HEK293 (cell line): ENCODE results near the gene HHAT.

Source experiments
- CTCF ChIA-PET: fragments of 350-600 bp; formaldehyde crosslinking; extraction: SDS; loops from one replicate; lab custom pipeline; 2021; ENCODE audit warnings: antibody characterized with exemption; lab: Yijun Ruan, JAX
- POLR2A ChIA-PET: fragments of 300-600 bp; formaldehyde crosslinking; extraction: SDS; loops from one replicate; lab custom pipeline; 2020; ENCODE audit warnings: antibody characterized with exemption, inconsistent platforms; lab: Yijun Ruan, JAX
- H3K27ac ChIP-seq: fragments of 200-500 bp; sonication (Bioruptor generic); 2 replicates; pipeline ENCODE4 v1.5.1; 2014; ENCODE audit warnings: low read depth, low read length, control low read depth, inconsistent platforms; ENCODE audit errors: extremely low read depth
- H3K36me3 ChIP-seq, 2 experiments: fragments of 200-500 bp in 1 of 2; sonication (Bioruptor generic) in 1 of 2; 1 replicate in 1 of 2; 2 replicates in 1 of 2; pipeline ENCODE4 v1.5.1; 2014 to 2017; ENCODE audit warnings: inconsistent platforms in 2 of 2, low read length in 2 of 2; ENCODE audit not compliant: control insufficient read depth in 2 of 2, insufficient read depth in 1 of 2
- H3K4me1 ChIP-seq: fragments of 200-500 bp; sonication (Bioruptor generic); 2 replicates; pipeline ENCODE4 v1.5.1; 2014; ENCODE audit warnings: mild to moderate bottlenecking, low read length, inconsistent platforms; ENCODE audit not compliant: control insufficient read depth, insufficient read depth
- H3K4me3 ChIP-seq: 2 replicates; pipeline ENCODE4 v1.5.1; 2011; ENCODE audit warnings: low read depth, mild to moderate bottlenecking, control low read depth, low read length, moderate library complexity
- H3K9me3 ChIP-seq: fragments of 200-500 bp; sonication (Bioruptor generic); 2 replicates; pipeline ENCODE4 v1.5.1; 2014; ENCODE audit warnings: low read depth, low read length, inconsistent platforms; ENCODE audit not compliant: control insufficient read depth, insufficient read depth
- HOXC10 ChIP-seq: sonication (generic); formaldehyde crosslinking; IDR thresholded peaks from 2 replicates; pipeline ENCODE4 v1.8.1; 2023; ENCODE audit warnings: mild to moderate bottlenecking, missing genetic modification reagents
- HOXD13 ChIP-seq: sonication (generic); formaldehyde crosslinking; IDR thresholded peaks from 2 replicates; pipeline ENCODE4 v1.8.0; 2022; ENCODE audit warnings: missing genetic modification reagents, borderline replicate concordance
- IKZF3 ChIP-seq: fragments of 450-650 bp; IDR thresholded peaks from 2 replicates; pipeline ENCODE4 v1.5.0; 2018; ENCODE audit warnings: missing biosample characterization, mild to moderate bottlenecking, missing genetic modification characterization, moderate library complexity
- KLF8 ChIP-seq: fragments of 450-650 bp; formaldehyde crosslinking; IDR thresholded peaks from 2 replicates; pipeline ENCODE4 v1.5.1; 2016; ENCODE audit warnings: missing biosample characterization, missing genetic modification characterization
- KLF9 ChIP-seq: fragments of 450-650 bp; formaldehyde crosslinking; IDR thresholded peaks from 2 replicates; pipeline ENCODE4 v1.5.1; 2016; ENCODE audit warnings: missing biosample characterization, missing genetic modification characterization, low read depth
- MEIS1 ChIP-seq: sonication (generic); formaldehyde crosslinking; IDR thresholded peaks from 2 replicates; pipeline ENCODE4 v1.8.1; 2022; ENCODE audit warnings: missing genetic modification reagents, mild to moderate bottlenecking, borderline replicate concordance
- SALL2 ChIP-seq: fragments of 450-650 bp; formaldehyde crosslinking; IDR thresholded peaks from 2 replicates; pipeline ENCODE4 v1.5.0; 2017; ENCODE audit warnings: missing biosample characterization, mild to moderate bottlenecking, missing genetic modification characterization, borderline replicate concordance
- SP7 ChIP-seq: fragments of 450-650 bp; formaldehyde crosslinking; IDR thresholded peaks from 2 replicates; pipeline ENCODE4 v1.5.1; 2016; ENCODE audit warnings: missing biosample characterization, missing genetic modification characterization
- ZBTB17 ChIP-seq: fragments of 450-650 bp; formaldehyde crosslinking; IDR thresholded peaks from 2 replicates; pipeline ENCODE4 v1.5.1; 2016; ENCODE audit warnings: missing biosample characterization, missing genetic modification characterization
- ZBTB7A ChIP-seq: fragments of 450-650 bp; formaldehyde crosslinking; IDR thresholded peaks from 2 replicates; pipeline ENCODE4 v1.5.1; 2016; ENCODE audit warnings: low read depth, missing biosample characterization, missing genetic modification characterization
- ZFP3 ChIP-seq: fragments of 450-650 bp; formaldehyde crosslinking; IDR thresholded peaks from 2 replicates; pipeline ENCODE4 v1.5.1; 2016; ENCODE audit warnings: low read depth, missing biosample characterization, missing genetic modification characterization
- ZNF174 ChIP-seq: fragments of 450-650 bp; formaldehyde crosslinking; IDR thresholded peaks from 2 replicates; pipeline ENCODE4 v1.5.0; 2017; ENCODE audit warnings: missing biosample characterization, mild to moderate bottlenecking, missing genetic modification characterization
- ZNF23 ChIP-seq: fragments of 450-650 bp; formaldehyde crosslinking; IDR thresholded peaks from 2 replicates; pipeline ENCODE4 v1.5.1; 2016; ENCODE audit warnings: missing biosample characterization, missing genetic modification characterization, borderline replicate concordance
- ZNF324 ChIP-seq: fragments of 450-650 bp; formaldehyde crosslinking; IDR thresholded peaks from 2 replicates; pipeline ENCODE4 v1.5.1; 2016; ENCODE audit warnings: missing biosample characterization, missing genetic modification characterization
- ZNF354C ChIP-seq: fragments of 450-650 bp; formaldehyde crosslinking; IDR thresholded peaks from 2 replicates; pipeline ENCODE4 v1.5.1; 2016; ENCODE audit warnings: missing biosample characterization, missing genetic modification characterization, low read depth, borderline replicate concordance
- ZNF394 ChIP-seq: fragments of 450-650 bp; formaldehyde crosslinking; IDR thresholded peaks from 2 replicates; pipeline ENCODE4 v1.5.1; 2016; ENCODE audit warnings: missing biosample characterization, missing genetic modification characterization, mild to moderate bottlenecking, moderate library complexity, borderline replicate concordance
- ZNF48 ChIP-seq: fragments of 450-650 bp; formaldehyde crosslinking; IDR thresholded peaks from 2 replicates; pipeline ENCODE4 v1.5.1; 2016; ENCODE audit warnings: missing biosample characterization, missing genetic modification characterization
- ZNF514 ChIP-seq: fragments of 450-650 bp; formaldehyde crosslinking; IDR thresholded peaks from 2 replicates; pipeline ENCODE4 v1.5.1; 2016; ENCODE audit warnings: missing biosample characterization, missing genetic modification characterization
- ZNF621 ChIP-seq: fragments of 450-650 bp; formaldehyde crosslinking; IDR thresholded peaks from 2 replicates; pipeline ENCODE4 v1.5.1; 2017; ENCODE audit warnings: missing biosample characterization, missing genetic modification characterization
- ZNF629 ChIP-seq: fragments of 450-650 bp; formaldehyde crosslinking; IDR thresholded peaks from 2 replicates; pipeline ENCODE4 v1.5.1; 2017; ENCODE audit warnings: missing biosample characterization, missing genetic modification characterization
- ZNF654 ChIP-seq: fragments of 450-650 bp; formaldehyde crosslinking; IDR thresholded peaks from 2 replicates; pipeline ENCODE4 v1.5.1; 2016; ENCODE audit warnings: low read depth, missing biosample characterization, missing genetic modification characterization
- ZNF660 ChIP-seq: fragments of 450-650 bp; IDR thresholded peaks from 2 replicates; pipeline ENCODE4 v1.5.1; 2018; ENCODE audit warnings: missing biosample characterization, mild to moderate bottlenecking, missing genetic modification characterization
- ZNF707 ChIP-seq: fragments of 450-650 bp; formaldehyde crosslinking; IDR thresholded peaks from 2 replicates; pipeline ENCODE4 v1.5.1; 2016; ENCODE audit warnings: missing biosample characterization, missing genetic modification characterization
- TF ChIP-seq, protein P1 (sequence below): fragments of 450-650 bp; formaldehyde crosslinking; IDR thresholded peaks from 2 replicates; pipeline ENCODE4 v1.5.1; 2016; ENCODE audit warnings: missing biosample characterization, missing genetic modification characterization
- TF ChIP-seq, protein P2 (sequence below): fragments of 450-650 bp; formaldehyde crosslinking; IDR thresholded peaks from 2 replicates; pipeline ENCODE4 v1.5.1; 2016; ENCODE audit warnings: missing biosample characterization, missing genetic modification characterization
- TF ChIP-seq, protein P3 (sequence below): fragments of 450-650 bp; formaldehyde crosslinking; IDR thresholded peaks from 2 replicates; pipeline ENCODE4 v1.5.1; 2017; ENCODE audit warnings: missing biosample characterization, missing genetic modification characterization
- TF ChIP-seq, protein P4 (sequence below): fragments of 450-650 bp; formaldehyde crosslinking; IDR thresholded peaks from 2 replicates; pipeline ENCODE4 v1.5.1; 2016; ENCODE audit warnings: missing biosample characterization, missing genetic modification characterization, borderline replicate concordance
- TF ChIP-seq, protein P5 (sequence below): fragments of 450-650 bp; formaldehyde crosslinking; IDR thresholded peaks from 2 replicates; pipeline ENCODE4 v1.5.1; 2016; ENCODE audit warnings: missing biosample characterization, missing genetic modification characterization

Gene HHAT

GRCh38 chr1:210342986-210343780 is 14.5 kb downstream of the HHAT start:
- POLR2A ChIA-PET: no interaction called here
- Histone ChIP-seq H3K27ac (no peak overlapping the region), H3K4me1 (peaks cover 19% of the 10 kb centered on the region), H3K4me3 (no peak overlapping the region), H3K36me3 (no peaks in the 10 kb centered on the region), H3K9me3 (no peaks in the 10 kb centered on the region)
- CTCF ChIA-PET: no interaction called here
- no peak for TF ChIP-seq ZNF621 (tag by site-specific recombination)
- 0 out of 2 replicates have a peak, but pooled peaks have one; percentile 27 for TF ChIP-seq IKZF3 (tag by site-specific recombination)
- TF ChIP-seq ZNF654 (tag by site-specific recombination): no peak
- no peak for TF ChIP-seq ZNF707 (tag by site-specific recombination)
- no peak for TF ChIP-seq SALL2 (tag by site-specific recombination)
- 0 out of 2 replicates have a peak, but pooled peaks have one; percentile 58 for TF ChIP-seq ZNF394 (tag by site-specific recombination)
- no peak for TF ChIP-seq ZNF660 (tag by site-specific recombination)
- TF ChIP-seq, protein P1, sequence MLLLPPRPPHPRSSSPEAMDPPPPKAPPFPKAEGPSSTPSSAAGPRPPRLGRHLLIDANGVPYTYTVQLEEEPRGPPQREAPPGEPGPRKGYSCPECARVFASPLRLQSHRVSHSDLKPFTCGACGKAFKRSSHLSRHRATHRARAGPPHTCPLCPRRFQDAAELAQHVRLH (tag by site-specific recombination): no peak
- TF ChIP-seq KLF9 (tag by site-specific recombination): no peak
- TF ChIP-seq ZNF174 (tag by site-specific recombination): no peak
- TF ChIP-seq, protein P2, sequence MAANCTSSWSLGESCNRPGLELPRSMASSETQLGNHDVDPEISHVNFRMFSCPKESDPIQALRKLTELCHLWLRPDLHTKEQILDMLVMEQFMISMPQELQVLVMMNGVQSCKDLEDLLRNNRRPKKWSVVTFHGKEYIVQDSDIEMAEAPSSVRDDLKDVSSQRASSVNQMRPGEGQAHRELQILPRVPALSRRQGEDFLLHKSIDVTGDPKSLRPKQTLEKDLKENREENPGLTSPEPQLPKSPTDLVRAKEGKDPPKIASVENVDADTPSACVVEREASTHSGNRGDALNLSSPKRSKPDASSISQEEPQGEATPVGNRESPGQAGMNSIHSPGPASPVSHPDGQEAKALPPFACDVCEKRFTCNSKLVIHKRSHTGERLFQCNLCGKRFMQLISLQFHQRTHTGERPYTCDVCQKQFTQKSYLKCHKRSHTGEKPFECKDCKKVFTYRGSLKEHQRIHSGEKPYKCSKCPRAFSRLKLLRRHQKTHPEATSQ: no peak
- no peak for TF ChIP-seq ZFP3
- TF ChIP-seq ZNF324 (tag by site-specific recombination): no peak
- no peak for TF ChIP-seq ZNF354C (tag by site-specific recombination)
- TF ChIP-seq ZNF514 (tag by site-specific recombination): no peak
- TF ChIP-seq ZNF629: peak; percentile 48; the same call in 1 of the 2 replicates
- TF ChIP-seq HOXC10 (CRISPR knock-in tag): no peak
- TF ChIP-seq, protein P3, sequence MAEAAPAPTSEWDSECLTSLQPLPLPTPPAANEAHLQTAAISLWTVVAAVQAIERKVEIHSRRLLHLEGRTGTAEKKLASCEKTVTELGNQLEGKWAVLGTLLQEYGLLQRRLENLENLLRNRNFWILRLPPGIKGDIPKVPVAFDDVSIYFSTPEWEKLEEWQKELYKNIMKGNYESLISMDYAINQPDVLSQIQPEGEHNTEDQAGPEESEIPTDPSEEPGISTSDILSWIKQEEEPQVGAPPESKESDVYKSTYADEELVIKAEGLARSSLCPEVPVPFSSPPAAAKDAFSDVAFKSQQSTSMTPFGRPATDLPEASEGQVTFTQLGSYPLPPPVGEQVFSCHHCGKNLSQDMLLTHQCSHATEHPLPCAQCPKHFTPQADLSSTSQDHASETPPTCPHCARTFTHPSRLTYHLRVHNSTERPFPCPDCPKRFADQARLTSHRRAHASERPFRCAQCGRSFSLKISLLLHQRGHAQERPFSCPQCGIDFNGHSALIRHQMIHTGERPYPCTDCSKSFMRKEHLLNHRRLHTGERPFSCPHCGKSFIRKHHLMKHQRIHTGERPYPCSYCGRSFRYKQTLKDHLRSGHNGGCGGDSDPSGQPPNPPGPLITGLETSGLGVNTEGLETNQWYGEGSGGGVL (tag by site-specific recombination): no peak
- no peak for TF ChIP-seq MEIS1
- peak; percentile 57; the same call in 1 of the 2 replicates for TF ChIP-seq ZBTB17 (tag by site-specific recombination)
- no peak for TF ChIP-seq ZBTB7A
- TF ChIP-seq, protein P4, sequence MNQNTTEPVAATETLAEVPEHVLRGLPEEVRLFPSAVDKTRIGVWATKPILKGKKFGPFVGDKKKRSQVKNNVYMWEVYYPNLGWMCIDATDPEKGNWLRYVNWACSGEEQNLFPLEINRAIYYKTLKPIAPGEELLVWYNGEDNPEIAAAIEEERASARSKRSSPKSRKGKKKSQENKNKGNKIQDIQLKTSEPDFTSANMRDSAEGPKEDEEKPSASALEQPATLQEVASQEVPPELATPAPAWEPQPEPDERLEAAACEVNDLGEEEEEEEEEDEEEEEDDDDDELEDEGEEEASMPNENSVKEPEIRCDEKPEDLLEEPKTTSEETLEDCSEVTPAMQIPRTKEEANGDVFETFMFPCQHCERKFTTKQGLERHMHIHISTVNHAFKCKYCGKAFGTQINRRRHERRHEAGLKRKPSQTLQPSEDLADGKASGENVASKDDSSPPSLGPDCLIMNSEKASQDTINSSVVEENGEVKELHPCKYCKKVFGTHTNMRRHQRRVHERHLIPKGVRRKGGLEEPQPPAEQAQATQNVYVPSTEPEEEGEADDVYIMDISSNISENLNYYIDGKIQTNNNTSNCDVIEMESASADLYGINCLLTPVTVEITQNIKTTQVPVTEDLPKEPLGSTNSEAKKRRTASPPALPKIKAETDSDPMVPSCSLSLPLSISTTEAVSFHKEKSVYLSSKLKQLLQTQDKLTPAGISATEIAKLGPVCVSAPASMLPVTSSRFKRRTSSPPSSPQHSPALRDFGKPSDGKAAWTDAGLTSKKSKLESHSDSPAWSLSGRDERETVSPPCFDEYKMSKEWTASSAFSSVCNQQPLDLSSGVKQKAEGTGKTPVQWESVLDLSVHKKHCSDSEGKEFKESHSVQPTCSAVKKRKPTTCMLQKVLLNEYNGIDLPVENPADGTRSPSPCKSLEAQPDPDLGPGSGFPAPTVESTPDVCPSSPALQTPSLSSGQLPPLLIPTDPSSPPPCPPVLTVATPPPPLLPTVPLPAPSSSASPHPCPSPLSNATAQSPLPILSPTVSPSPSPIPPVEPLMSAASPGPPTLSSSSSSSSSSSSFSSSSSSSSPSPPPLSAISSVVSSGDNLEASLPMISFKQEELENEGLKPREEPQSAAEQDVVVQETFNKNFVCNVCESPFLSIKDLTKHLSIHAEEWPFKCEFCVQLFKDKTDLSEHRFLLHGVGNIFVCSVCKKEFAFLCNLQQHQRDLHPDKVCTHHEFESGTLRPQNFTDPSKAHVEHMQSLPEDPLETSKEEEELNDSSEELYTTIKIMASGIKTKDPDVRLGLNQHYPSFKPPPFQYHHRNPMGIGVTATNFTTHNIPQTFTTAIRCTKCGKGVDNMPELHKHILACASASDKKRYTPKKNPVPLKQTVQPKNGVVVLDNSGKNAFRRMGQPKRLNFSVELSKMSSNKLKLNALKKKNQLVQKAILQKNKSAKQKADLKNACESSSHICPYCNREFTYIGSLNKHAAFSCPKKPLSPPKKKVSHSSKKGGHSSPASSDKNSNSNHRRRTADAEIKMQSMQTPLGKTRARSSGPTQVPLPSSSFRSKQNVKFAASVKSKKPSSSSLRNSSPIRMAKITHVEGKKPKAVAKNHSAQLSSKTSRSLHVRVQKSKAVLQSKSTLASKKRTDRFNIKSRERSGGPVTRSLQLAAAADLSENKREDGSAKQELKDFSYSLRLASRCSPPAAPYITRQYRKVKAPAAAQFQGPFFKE (tag by site-specific recombination): no peak
- TF ChIP-seq ZNF23 (tag by site-specific recombination): no peak
- TF ChIP-seq, protein P5, sequence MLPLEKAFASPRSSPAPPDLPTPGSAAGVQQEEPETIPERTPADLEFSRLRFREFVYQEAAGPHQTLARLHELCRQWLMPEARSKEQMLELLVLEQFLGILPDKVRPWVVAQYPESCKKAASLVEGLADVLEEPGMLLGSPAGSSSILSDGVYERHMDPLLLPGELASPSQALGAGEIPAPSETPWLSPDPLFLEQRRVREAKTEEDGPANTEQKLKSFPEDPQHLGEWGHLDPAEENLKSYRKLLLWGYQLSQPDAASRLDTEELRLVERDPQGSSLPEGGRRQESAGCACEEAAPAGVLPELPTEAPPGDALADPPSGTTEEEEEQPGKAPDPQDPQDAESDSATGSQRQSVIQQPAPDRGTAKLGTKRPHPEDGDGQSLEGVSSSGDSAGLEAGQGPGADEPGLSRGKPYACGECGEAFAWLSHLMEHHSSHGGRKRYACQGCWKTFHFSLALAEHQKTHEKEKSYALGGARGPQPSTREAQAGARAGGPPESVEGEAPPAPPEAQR (tag by site-specific recombination): no peak
- TF ChIP-seq ZNF48 (tag by site-specific recombination): no peak
- TF ChIP-seq SP7 (tag by site-specific recombination): no peak
- TF ChIP-seq HOXD13 (CRISPR knock-in tag): no peak
- no peak for TF ChIP-seq KLF8 (tag by site-specific recombination)
